GM12892 (cell line): ENCODE measurements around the gene SHROOM3. TPM values are rescaled to one million over a fixed set of nuclear protein-coding genes. Genes with fewer than 3 reads are reported as not detected.
A peak's percentile ranks its signal among the peaks of the same experiment; 100 is the strongest.
"Not testable (repeated sequence)": the region's sequence is repeated elsewhere in the genome, so short reads cannot be mapped to it uniquely, and the experiment has no call there.

Source experiments
- DNase-seq: peaks from one replicate; pipeline ENCODE4 v3.0.0; 2011; ENCODE audit not compliant: insufficient read length
- FAIRE-seq: peaks from 2 replicates; lab custom pipeline; 2011; peaks lifted over from hg19 to GRCh38; lab: Jason Lieb, UNC
- POLR2A ChIP-seq: IDR thresholded peaks from 2 replicates; pipeline ENCODE4 v1.6.1; 2011; ENCODE audit warnings: low read depth, low read length, control low read depth
- POLR2AphosphoS5 ChIP-seq: IDR thresholded peaks from 2 replicates; pipeline ENCODE4 v1.6.1; 2011; ENCODE audit warnings: low read depth, low read length, control low read depth
- TAF1 ChIP-seq: IDR thresholded peaks from 2 replicates; pipeline ENCODE4 v1.6.1; 2011; ENCODE audit warnings: low read depth, mild to moderate bottlenecking, control low read depth, low read length, borderline replicate concordance
- polyA plus RNA-seq: library from polyadenylated mRNA; unstranded; fragments of >200 nt; gene quantifications from one replicate; pipeline ENCODE4 v1.2.1, GENCODE V29; 2012; ENCODE audit warnings: missing spikeins, inconsistent platforms; ENCODE audit not compliant: missing spikeins

SHROOM3 gene
- 0.66 TPM for polyA plus RNA-seq

DNA sequence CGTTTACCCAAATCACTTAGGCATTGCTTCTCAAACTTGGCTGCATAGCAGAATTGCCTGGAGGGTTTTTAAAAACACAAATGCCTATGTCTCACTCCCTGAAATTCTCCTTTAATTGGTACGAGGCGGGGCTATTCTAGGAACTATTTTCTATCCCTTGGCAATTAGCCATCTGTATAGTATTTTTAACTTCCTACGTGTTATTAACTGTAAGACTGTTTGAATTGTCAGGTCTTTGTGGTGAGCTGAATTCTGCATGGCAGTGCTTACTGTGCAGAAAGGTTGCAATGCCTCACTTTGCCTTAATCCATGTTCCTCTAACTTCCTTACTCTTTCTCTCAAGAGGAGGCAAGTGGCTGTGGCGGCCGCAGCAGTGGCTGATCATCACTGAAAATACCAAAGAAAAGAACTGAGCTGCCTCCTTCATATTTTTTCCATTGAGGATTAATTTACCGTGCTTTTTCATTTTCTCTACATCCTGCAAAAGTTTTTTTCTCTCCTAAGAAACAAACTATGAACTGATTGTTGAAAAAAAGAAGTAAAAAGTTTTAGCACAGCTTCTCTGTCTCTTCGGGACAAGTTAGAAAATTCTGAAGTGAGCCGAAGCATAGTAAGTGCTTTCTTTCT is at the start of gene SHROOM3:
Gene SHROOM3 (plus strand): TSS at position 329 of the 627 bp plus-strand sequence. CDS start 824 bp downstream, outside the sequence.
- no peak for TF ChIP-seq POLR2AphosphoS5
- TF ChIP-seq POLR2A, result no peak
- TF ChIP-seq TAF1, result no peak
- FAIRE-seq (no peak), DNase-seq (no peak)

- TF ChIP-seq POLR2AphosphoS5 (no peak), TAF1 (no peak), POLR2A (no peak)
- no peak for FAIRE-seq
- DNase-seq, result no peak
Observed at GRCh38 chr4:76385974-76386373, 49.1 kb upstream of the SHROOM3 start.

- DNase-seq (no peak), FAIRE-seq (no peak)
- TF ChIP-seq POLR2A (no peak), TAF1 (no peak), POLR2AphosphoS5 (no peak)
Observed at GRCh38 chr4:76386566-76387305, 48.3 kb upstream of the SHROOM3 start.

GRCh38 chr4:76388160-76388908 is 46.7 kb upstream of the SHROOM3 start:
- TF ChIP-seq POLR2AphosphoS5 (no peak), POLR2A (no peak), TAF1 (no peak)
- FAIRE-seq, result peak; percentile 54
- no peak for DNase-seq

- FAIRE-seq, result no peak
- no peak for DNase-seq
- TF ChIP-seq POLR2A (no peak), TAF1 (no peak), POLR2AphosphoS5 (no peak)
Observed at GRCh38 chr4:76401654-76402053, 33.4 kb upstream of the SHROOM3 start.

DNA sequence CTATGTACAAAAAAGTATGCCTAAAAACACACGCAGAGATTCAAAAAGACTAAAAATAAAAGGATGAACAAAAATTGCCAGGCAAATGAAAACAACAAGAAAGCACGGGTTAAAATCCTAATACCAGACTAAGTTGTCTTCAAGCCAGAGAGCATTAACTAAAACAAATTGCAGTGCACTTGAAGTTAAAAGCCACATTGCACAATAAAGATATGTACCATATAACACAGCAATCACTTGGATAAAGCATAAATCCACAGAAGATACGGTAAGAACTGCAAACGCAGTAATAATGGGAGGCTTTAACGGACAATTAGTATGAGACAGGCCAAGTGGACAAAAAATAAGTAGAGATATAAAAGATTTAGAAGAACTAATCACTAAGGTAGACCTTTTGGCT is 28.9 kb upstream of the SHROOM3 start:
- TF ChIP-seq POLR2AphosphoS5, result no peak
- no peak for TF ChIP-seq POLR2A
- no peak for TF ChIP-seq TAF1
- DNase-seq (no peak), FAIRE-seq (no peak)

DNA sequence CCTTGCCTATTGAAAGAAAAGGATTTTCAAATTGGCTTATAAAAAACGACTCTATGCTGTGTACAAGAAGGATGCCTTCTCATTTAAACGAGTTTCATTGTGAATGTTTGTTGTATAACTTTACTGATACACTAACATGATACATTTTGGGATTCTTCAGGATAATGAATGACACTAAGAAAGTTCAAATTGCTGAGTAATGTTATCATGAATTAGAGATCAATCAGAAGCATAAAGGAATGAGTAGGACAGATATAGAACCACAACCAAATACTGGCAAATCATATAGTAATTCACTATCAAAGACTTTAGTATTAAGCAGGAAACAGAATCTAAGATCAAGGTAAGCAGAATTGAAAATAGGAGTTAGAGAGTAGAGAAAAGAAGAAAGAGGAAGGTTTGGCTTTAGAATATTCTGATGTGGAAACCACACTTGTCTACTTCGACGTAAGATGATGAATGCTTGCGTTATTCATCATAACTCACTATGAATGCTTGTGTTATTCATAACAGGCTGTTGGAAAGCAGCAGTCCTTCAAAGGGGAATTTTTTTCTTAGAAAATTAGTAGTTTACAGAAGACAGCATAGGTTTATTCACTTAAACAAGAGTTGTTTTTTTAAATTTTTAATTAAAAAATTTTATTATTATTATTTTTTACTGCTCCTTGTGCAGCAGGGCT is 27.4 kb upstream of the SHROOM3 start:
- DNase-seq (no peak), FAIRE-seq (no peak)
- TF ChIP-seq TAF1 (no peak), POLR2AphosphoS5 (no peak), POLR2A (no peak)

DNA sequence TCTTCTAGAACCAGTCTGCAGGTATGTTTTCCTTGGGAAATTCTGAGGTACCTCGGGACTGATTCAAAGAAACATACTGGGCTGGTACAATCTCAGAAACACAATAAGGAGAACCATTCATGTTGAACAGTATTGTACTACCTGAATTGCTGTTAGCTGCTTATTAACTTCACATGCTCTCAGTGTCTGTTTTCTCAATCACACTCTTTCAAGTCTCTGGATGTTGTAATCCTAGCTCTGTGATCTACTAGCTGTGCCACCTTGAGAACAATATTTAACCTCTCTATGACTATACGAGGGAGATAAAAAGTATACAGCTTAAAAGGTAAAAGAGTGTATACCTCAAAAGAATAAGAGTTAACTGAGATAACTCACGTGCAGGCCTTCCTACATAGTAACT is 24.4 kb upstream of the SHROOM3 start:
- DNase-seq (no peak), FAIRE-seq (no peak)
- TF ChIP-seq TAF1 (no peak), POLR2A (no peak)

DNA sequence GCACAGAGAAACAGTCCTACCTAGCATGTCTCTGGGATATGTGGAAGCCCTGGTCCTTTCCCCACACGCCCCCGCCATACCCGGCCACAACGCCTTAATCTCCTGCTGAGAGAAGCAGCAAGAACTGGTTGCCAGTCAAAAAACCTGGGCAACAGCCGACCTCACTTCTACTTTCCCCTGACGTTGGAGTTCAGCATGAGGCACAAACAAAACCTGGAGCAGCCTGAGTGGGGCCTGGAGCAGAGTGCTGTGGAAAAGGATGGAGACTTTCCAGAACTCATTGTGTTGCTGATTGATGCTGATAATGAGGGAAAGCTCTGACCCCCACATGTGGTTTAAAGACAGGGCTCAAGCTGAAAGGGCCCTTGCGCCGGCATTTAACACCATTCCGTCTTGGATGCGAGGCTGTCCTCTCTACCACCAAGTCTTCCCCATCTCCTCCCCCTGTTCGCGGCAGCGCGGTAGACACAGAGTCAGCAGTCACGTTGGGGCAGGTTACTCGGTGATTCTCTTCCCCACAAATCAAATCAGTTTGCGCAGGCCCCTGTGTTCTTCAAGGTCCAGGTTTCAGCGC is 14.8 kb upstream of the SHROOM3 start:
- TF ChIP-seq POLR2AphosphoS5 (no peak), POLR2A (no peak), TAF1 (no peak)
- no peak for FAIRE-seq
- DNase-seq, result no peak

DNA sequence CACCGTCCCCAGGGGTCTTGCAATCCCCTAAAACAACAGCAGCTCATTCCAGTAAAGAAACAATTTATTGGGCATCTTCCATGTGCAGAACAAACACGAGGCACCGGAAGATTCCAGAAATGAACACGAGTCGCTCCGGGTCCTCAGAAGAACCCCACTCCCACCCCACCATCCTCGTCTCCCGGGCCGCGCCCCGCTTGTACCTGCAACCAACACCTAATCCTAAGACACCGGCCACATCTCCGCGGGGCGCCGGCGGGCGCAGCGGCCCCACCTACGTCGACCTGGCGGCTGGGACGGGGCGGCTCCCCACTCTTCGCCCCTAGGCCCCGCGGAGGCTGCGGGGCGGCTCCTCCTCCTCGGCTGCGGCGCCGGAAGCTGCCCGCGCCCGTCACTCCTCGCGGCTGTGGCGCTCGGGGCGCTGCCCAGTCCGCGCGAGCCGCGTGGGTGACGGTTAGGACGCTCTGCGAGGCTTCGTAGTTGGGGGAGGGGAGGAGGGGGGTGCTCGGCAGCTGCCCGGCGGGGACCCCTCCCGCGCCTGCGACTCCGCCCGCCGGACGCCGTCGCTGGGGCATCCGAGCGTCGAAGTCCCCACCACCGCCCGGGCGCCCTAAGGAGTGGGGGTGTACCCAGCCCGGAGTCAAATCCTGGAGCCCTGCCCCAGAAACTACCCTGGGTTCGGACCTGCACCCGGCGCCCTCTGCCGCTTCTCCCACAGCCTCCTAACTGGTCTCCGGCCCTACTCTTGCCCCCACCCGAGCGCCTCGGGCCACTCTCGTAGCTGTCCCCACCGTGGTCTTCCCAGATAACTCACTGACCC is 14.1 kb upstream of the SHROOM3 start, which contains the start of gene CCDC158:
Gene CCDC158 (minus strand): TSS at position 380 of the 820 bp plus-strand sequence. CDS start 17,934 bp downstream, outside the sequence.
- no peak for DNase-seq

DNA sequence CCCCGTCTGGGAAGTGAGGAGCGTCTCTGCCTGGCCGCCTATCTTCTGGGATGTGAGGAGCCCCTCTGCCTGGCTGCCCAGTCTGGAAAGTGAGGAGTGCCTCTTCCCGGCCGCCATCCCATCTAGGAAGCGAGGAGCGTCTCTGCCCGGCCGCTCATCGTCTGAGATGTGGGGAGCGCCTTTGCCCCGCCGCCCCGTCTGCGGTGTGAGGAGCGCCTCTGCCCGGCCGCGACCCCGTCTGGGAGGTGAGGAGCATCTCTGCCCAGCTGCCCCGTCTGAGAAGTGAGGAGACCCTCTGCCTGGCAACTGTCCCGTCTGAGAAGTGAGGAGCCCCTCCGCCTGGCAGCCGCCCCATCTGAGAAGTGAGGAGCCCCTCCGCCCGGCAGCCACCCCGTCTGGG is 11.9 kb upstream of the SHROOM3 start:
- not testable (repeated sequence) for FAIRE-seq, DNase-seq

More for the DNA sequence above, 14.1 kb upstream of the SHROOM3 start, which contains the start of gene CCDC158:
- FAIRE-seq, result no peak
- TF ChIP-seq POLR2AphosphoS5, result no peak
- no peak for TF ChIP-seq POLR2A
- no peak for TF ChIP-seq TAF1
